ENCODE results near the gene SLC6A17. TPM values are rescaled to one million over a fixed set of nuclear protein-coding genes. Genes with fewer than 3 reads are reported as not detected.

SLC6A17 gene
- total and polyA plus RNA-seq, 9 of the 15 experiments (the other 6 are each of a cell fraction or from before 2014, with no cell fraction given): not detected

- DNase-seq (ENCODE audit: extremely low read depth in 1 of 4, low spot score in 3 of 4) (no peak), FAIRE-seq (no peak), ATAC-seq (no peak)
- no peaks in the 10 kb centered on the region for H3K4me1 ChIP-seq (replicated peaks in 1 of 2; ENCODE audit: control insufficient read depth in 2 of 2, insufficient read depth in 2 of 2, low read length in 2 of 2)
- H3K9me1 ChIP-seq (ENCODE audit: control insufficient read depth, insufficient read depth, low read length): no peaks in the 10 kb centered on the region
- 3% methylated on average over 9 of the region's 9 CpGs for WGBS (ENCODE audit: insufficient coverage, low coverage, missing lambda C conversion rate)
- H3K36me3 ChIP-seq (ENCODE audit: control insufficient read depth, insufficient read depth, low read length): no peaks in the 10 kb centered on the region
- H3K79me2 ChIP-seq (ENCODE audit: control insufficient read depth, insufficient read depth, low read length): no peaks in the 10 kb centered on the region
- TF ChIP-seq TCF7L2 (IDR thresholded peaks at IDR 0.05; ENCODE audit: low read depth, low read length) (no peak), KDM5B (IDR thresholded peaks at IDR 0.05; ENCODE audit: insufficient replicate concordance, low read depth, low read length) (no peak)
- TF ChIP-seq, protein P1, sequence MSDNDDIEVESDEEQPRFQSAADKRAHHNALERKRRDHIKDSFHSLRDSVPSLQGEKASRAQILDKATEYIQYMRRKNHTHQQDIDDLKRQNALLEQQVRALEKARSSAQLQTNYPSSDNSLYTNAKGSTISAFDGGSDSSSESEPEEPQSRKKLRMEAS (CRISPR knock-in tag; IDR thresholded peaks at IDR 0.05): peak; percentile 43; the same call in 1 of the 2 replicates
- TF ChIP-seq, protein P2, sequence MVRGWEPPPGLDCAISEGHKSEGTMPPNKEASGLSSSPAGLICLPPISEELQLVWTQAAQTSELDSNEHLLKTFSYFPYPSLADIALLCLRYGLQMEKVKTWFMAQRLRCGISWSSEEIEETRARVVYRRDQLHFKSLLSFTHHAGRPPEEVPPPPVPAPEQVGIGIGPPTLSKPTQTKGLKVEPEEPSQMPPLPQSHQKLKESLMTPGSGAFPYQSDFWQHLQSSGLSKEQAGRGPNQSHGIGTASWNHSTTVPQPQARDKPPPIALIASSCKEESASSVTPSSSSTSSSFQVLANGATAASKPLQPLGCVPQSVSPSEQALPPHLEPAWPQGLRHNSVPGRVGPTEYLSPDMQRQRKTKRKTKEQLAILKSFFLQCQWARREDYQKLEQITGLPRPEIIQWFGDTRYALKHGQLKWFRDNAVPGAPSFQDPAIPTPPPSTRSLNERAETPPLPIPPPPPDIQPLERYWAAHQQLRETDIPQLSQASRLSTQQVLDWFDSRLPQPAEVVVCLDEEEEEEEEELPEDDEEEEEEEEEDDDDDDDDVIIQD (CRISPR knock-in tag; IDR thresholded peaks at IDR 0.05): no peak
- no peak overlapping the region for H3K4me3 ChIP-seq
- peaks cover 11% of the 10 kb centered on the region for H4K20me1 ChIP-seq (replicated peaks; ENCODE audit: control insufficient read depth, insufficient read depth, low read length)
- H3K9me3 ChIP-seq (replicated peaks; ENCODE audit: control insufficient read depth, insufficient read depth, low read depth, low read length): no peaks in the 10 kb centered on the region
- no peak overlapping the region for H2AFZ ChIP-seq (ENCODE audit: low read depth, low read length)
- intact Hi-C loops (cut with micrococcal nuclease): loop anchor here (5.0 to 10.0 kb wide), 2 partner anchors 335 to 468 kb away; no protein-coding TSS in a partner anchor
- POLR2A ChIA-PET: interaction anchor here (0.6 to 1.7 kb wide), 8 partner anchors 11 to 567 kb away, joined by 3 to 6 read pairs (median 3); partner anchors contain the start of gene GNAI3
- H3K27ac ChIP-seq (ENCODE audit: extremely low read depth, low read depth, low read length): no peak overlapping the region
- no TSS peak for BruUV-seq (replicated peaks)
- H3K27me3 ChIP-seq (ENCODE audit: control insufficient read depth in 2 of 2, insufficient read depth in 2 of 2, low read length in 2 of 2): peaks cover 45 to 81% of the 10 kb centered on the region in 2 experiments
- in situ Hi-C loops (cut with MboI): no loop called here
- no peak overlapping the region for H3K9ac ChIP-seq (ENCODE audit: insufficient read depth in 1 of 2, low read depth in 2 of 2, low read length in 2 of 2)
- no peak overlapping the region for H3K4me2 ChIP-seq (ENCODE audit: insufficient read depth, low read length)
- CTCF ChIA-PET (ENCODE audit: low intra/inter-chr PET ratio): no interaction called here
Measured at GRCh38 chr1:110112656-110113055, 37.6 kb upstream of the SLC6A17 start.

Measured in K562 (cell line).